ENCODE results near the gene HIGD1A.
A peak's percentile ranks its signal among the peaks of the same experiment; 100 is the strongest.
"Not testable (repeated sequence)": the region's sequence is repeated elsewhere in the genome, so short reads cannot be mapped to it uniquely, and the experiment has no call there.

Gene HIGD1A

GRCh38 chr3:42829083-42829627 lies 24.9 kb upstream of the HIGD1A start:
- no peak for DNase-seq (ENCODE audit: low read depth)

- DNase-seq (ENCODE audit: low read depth): no peak
Measured at GRCh38 chr3:42827654-42828053, 23.4 kb upstream of the HIGD1A start.

GRCh38 chr3:42827023-42827422 lies 22.7 kb upstream of the HIGD1A start:
- DNase-seq (ENCODE audit: low read depth): no peak

- no peak for DNase-seq (ENCODE audit: low read depth)
Measured at GRCh38 chr3:42826141-42826540, 21.9 kb upstream of the HIGD1A start.

- no peak for DNase-seq (ENCODE audit: low read depth)
Measured at GRCh38 chr3:42823351-42823750, 19.1 kb upstream of the HIGD1A start.

- DNase-seq (ENCODE audit: low read depth): no peak
Measured at GRCh38 chr3:42822828-42823227, 18.5 kb upstream of the HIGD1A start.

- DNase-seq (ENCODE audit: low read depth): no peak
Measured at GRCh38 chr3:42820746-42821051, 16.4 kb upstream of the HIGD1A start.

GRCh38 chr3:42819351-42819965 lies 15.2 kb upstream of the HIGD1A start:
- DNase-seq (ENCODE audit: low read depth): no peak

GRCh38 chr3:42815826-42816225 lies 11.5 kb upstream of the HIGD1A start:
- DNase-seq (ENCODE audit: low read depth): no peak

- DNase-seq (ENCODE audit: low read depth): no peak
Measured at GRCh38 chr3:42814914-42815507, 10.7 kb upstream of the HIGD1A start.

- DNase-seq (ENCODE audit: low read depth): no peak
Measured at GRCh38 chr3:42814246-42814645, 10.0 kb upstream of the HIGD1A start.

- DNase-seq (ENCODE audit: low read depth): not testable (repeated sequence)
Measured at GRCh38 chr3:42811118-42811883, 7.0 kb upstream of the HIGD1A start.

GRCh38 chr3:42810706-42811105 lies 6.4 kb upstream of the HIGD1A start:
- not testable (repeated sequence) for DNase-seq (ENCODE audit: low read depth)

GRCh38 chr3:42809202-42809601 lies 4.9 kb upstream of the HIGD1A start, which contains the start of gene ACKR2:
ACKR2 (plus strand) TSS chr3:42809445; CDS start chr3:42864503, 55,058 bp downstream.
- DNase-seq (ENCODE audit: low read depth): no peak

GRCh38 chr3:42807929-42808328 lies 3.6 kb upstream of the HIGD1A start:
- DNase-seq (ENCODE audit: low read depth): no peak

- no peak for DNase-seq (ENCODE audit: low read depth)
Measured at GRCh38 chr3:42805141-42805821, 991 bp upstream of the HIGD1A start.

- DNase-seq (ENCODE audit: low read depth): no peak
Measured at GRCh38 chr3:42804831-42805132, 492 bp upstream of the HIGD1A start.

GRCh38 chr3:42803414-42804105 lies 730 bp downstream of the HIGD1A start:
- peak; percentile 5 for DNase-seq (ENCODE audit: low read depth)

GRCh38 chr3:42802876-42803413 lies 1.3 kb downstream of the HIGD1A start:
- no peak for DNase-seq (ENCODE audit: low read depth)

- no peak for DNase-seq (ENCODE audit: low read depth)
Measured at GRCh38 chr3:42801784-42802183, 2.5 kb downstream of the HIGD1A start.

- no peak for DNase-seq (ENCODE audit: low read depth)
Measured at GRCh38 chr3:42801048-42801620, 3.2 kb downstream of the HIGD1A start.

- DNase-seq (ENCODE audit: low read depth): no peak
Measured at GRCh38 chr3:42800251-42800650, 4.0 kb downstream of the HIGD1A start.

All from activated T-helper 1 cell treated with Interleukin-2 at 50 U/mL for 16 hours (primary cell).